ENCODE results near the gene CDKAL1.

CDKAL1 gene

GRCh38 chr6:21075986-21076385 lies 541.7 kb downstream of the CDKAL1 start:
- no peak overlapping the region for H3K9ac ChIP-seq (ENCODE audit: low read length)
- 96% methylated on average over 2 of the region's 2 CpGs for WGBS
- no peaks in the 10 kb centered on the region for H3K36me3 ChIP-seq (ENCODE audit: control insufficient read depth in 1 of 2, insufficient read depth in 2 of 2, low read depth in 1 of 2, low read length in 2 of 2)
- H3K9me3 ChIP-seq (ENCODE audit: control insufficient read depth, low read length), result peaks cover 14% of the 10 kb centered on the region
- H2BK15ac ChIP-seq (ENCODE audit: low read depth, poor library complexity, severe bottlenecking), result no peak overlapping the region
- no peak overlapping the region for H3K14ac ChIP-seq (ENCODE audit: low read length in 2 of 2)
- no peak overlapping the region for H2BK120ac ChIP-seq (ENCODE audit: low read depth, low read length)
- H2AK5ac ChIP-seq (ENCODE audit: low read length, severe bottlenecking), result no peak overlapping the region
- H3K23ac ChIP-seq (ENCODE audit: low read length in 2 of 2), result no peak overlapping the region
- no peak overlapping the region for H3K4me3 ChIP-seq (ENCODE audit: insufficient read depth in 1 of 2, low read depth in 1 of 2, low read length in 2 of 2)
- H3K79me1 ChIP-seq (replicated peaks; ENCODE audit: low read length, poor library complexity, severe bottlenecking), result no peaks in the 10 kb centered on the region
- no peak overlapping the region for H4K8ac ChIP-seq (ENCODE audit: low read length)
- H3K4ac ChIP-seq (ENCODE audit: low read depth in 1 of 2, low read length in 2 of 2), result no peak overlapping the region
- no peak for DNase-seq
- H4K91ac ChIP-seq (ENCODE audit: low read length), result no peak overlapping the region
- no peaks in the 10 kb centered on the region for H3K4me1 ChIP-seq (ENCODE audit: control insufficient read depth, insufficient read depth, low read depth, low read length)
- no peaks in the 10 kb centered on the region for H3K27me3 ChIP-seq (ENCODE audit: control insufficient read depth in 1 of 2, insufficient read depth in 1 of 2, low read length in 2 of 2)
- H3K4me2 ChIP-seq (ENCODE audit: low read length, poor library complexity, severe bottlenecking), result no peak overlapping the region
- H2AFZ ChIP-seq (ENCODE audit: low read depth, low read length), result no peak overlapping the region
- H2BK12ac ChIP-seq (ENCODE audit: low read length in 2 of 2), result no peak overlapping the region
- H2BK5ac ChIP-seq (ENCODE audit: low read depth, low read length, poor library complexity, severe bottlenecking), result no peak overlapping the region
- no peak overlapping the region for H3K27ac ChIP-seq (ENCODE audit: low read length, poor library complexity, severe bottlenecking)
- no peak overlapping the region for H3K18ac ChIP-seq (ENCODE audit: low read depth in 1 of 2, low read length in 2 of 2)

DNA sequence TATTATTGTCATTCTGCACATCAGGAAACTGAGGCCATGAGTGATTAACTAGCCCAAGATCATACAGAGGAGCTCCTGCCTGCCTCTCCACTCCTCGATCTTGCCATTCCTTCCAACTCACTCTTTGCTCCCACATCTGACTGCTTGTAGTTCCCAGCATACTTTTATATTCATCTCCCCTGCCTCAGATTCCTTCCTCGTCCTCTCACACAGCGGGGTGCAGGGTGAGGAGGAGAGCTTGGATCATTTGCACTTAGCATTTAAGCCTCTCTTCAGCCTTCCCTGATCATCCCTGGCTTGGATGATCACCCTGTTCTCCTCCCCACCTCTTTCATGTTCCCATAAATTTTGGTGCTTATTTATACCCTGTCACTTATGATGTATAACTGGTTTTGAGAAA lies 544.2 kb downstream of the CDKAL1 start:
- Histone ChIP-seq H3K36me3 (ENCODE audit: control insufficient read depth in 1 of 2, insufficient read depth in 2 of 2, low read depth in 1 of 2, low read length in 2 of 2) (no peaks in the 10 kb centered on the region), H2BK120ac (ENCODE audit: low read depth, low read length) (no peak overlapping the region), H3K9ac (ENCODE audit: low read length) (no peak overlapping the region), H3K79me1 (replicated peaks; ENCODE audit: low read length, poor library complexity, severe bottlenecking) (no peaks in the 10 kb centered on the region), H2BK5ac (ENCODE audit: low read depth, low read length, poor library complexity, severe bottlenecking) (no peak overlapping the region), H2BK12ac (ENCODE audit: low read length in 2 of 2) (no peak overlapping the region), H3K23ac (ENCODE audit: low read length in 2 of 2) (no peak overlapping the region), H2AK5ac (ENCODE audit: low read length, severe bottlenecking) (no peak overlapping the region), H3K4ac (ENCODE audit: low read depth in 1 of 2, low read length in 2 of 2) (peak overlapping the region in 1 of 2 experiments; percentile 51), H3K18ac (ENCODE audit: low read depth in 1 of 2, low read length in 2 of 2) (no peak overlapping the region), H2AFZ (ENCODE audit: low read depth, low read length) (no peak overlapping the region), H4K91ac (ENCODE audit: low read length) (peak overlapping the region; percentile 68), H3K4me3 (ENCODE audit: insufficient read depth in 1 of 2, low read depth in 1 of 2, low read length in 2 of 2) (no peak overlapping the region), H3K27ac (ENCODE audit: low read length, poor library complexity, severe bottlenecking) (no peak overlapping the region), H3K4me1 (ENCODE audit: control insufficient read depth, insufficient read depth, low read depth, low read length) (no peaks in the 10 kb centered on the region), H3K9me3 (ENCODE audit: control insufficient read depth, low read length) (peaks cover 4% of the 10 kb centered on the region), H4K8ac (ENCODE audit: low read length) (no peak overlapping the region), H3K4me2 (ENCODE audit: low read length, poor library complexity, severe bottlenecking) (no peak overlapping the region), H3K27me3 (ENCODE audit: control insufficient read depth in 1 of 2, insufficient read depth in 1 of 2, low read length in 2 of 2) (no peaks in the 10 kb centered on the region), H3K14ac (ENCODE audit: low read length in 2 of 2) (no peak overlapping the region), H2BK15ac (ENCODE audit: low read depth, poor library complexity, severe bottlenecking) (no peak overlapping the region)
- 96% methylated on average over 3 of the region's 3 CpGs for WGBS
- no peak for DNase-seq

GRCh38 chr6:21079468-21080048 lies 545.3 kb downstream of the CDKAL1 start:
- Histone ChIP-seq H4K8ac (ENCODE audit: low read length) (no peak overlapping the region), H3K23ac (ENCODE audit: low read length in 2 of 2) (no peak overlapping the region), H3K14ac (ENCODE audit: low read length in 2 of 2) (no peak overlapping the region), H3K9me3 (ENCODE audit: control insufficient read depth, low read length) (no peaks in the 10 kb centered on the region), H3K27ac (ENCODE audit: low read length, poor library complexity, severe bottlenecking) (no peak overlapping the region), H4K91ac (ENCODE audit: low read length) (no peak overlapping the region), H3K18ac (ENCODE audit: low read depth in 1 of 2, low read length in 2 of 2) (no peak overlapping the region), H2BK12ac (ENCODE audit: low read length in 2 of 2) (no peak overlapping the region), H2BK15ac (ENCODE audit: low read depth, poor library complexity, severe bottlenecking) (no peak overlapping the region), H2AK5ac (ENCODE audit: low read length, severe bottlenecking) (no peak overlapping the region), H3K79me1 (replicated peaks; ENCODE audit: low read length, poor library complexity, severe bottlenecking) (no peaks in the 10 kb centered on the region), H3K4ac (ENCODE audit: low read depth in 1 of 2, low read length in 2 of 2) (no peak overlapping the region), H2BK120ac (ENCODE audit: low read depth, low read length) (no peak overlapping the region), H3K4me1 (ENCODE audit: control insufficient read depth, insufficient read depth, low read depth, low read length) (no peaks in the 10 kb centered on the region), H3K4me2 (ENCODE audit: low read length, poor library complexity, severe bottlenecking) (no peak overlapping the region), H2BK5ac (ENCODE audit: low read depth, low read length, poor library complexity, severe bottlenecking) (no peak overlapping the region), H3K4me3 (ENCODE audit: insufficient read depth in 1 of 2, low read depth in 1 of 2, low read length in 2 of 2) (no peak overlapping the region), H2AFZ (ENCODE audit: low read depth, low read length) (no peak overlapping the region), H3K36me3 (ENCODE audit: control insufficient read depth in 1 of 2, insufficient read depth in 2 of 2, low read depth in 1 of 2, low read length in 2 of 2) (no peaks in the 10 kb centered on the region), H3K9ac (ENCODE audit: low read length) (no peak overlapping the region), H3K27me3 (ENCODE audit: control insufficient read depth in 1 of 2, insufficient read depth in 1 of 2, low read length in 2 of 2) (no peaks in the 10 kb centered on the region)
- 7% methylated on average over 1 of the region's 2 CpGs for WGBS
- peak; percentile 26 for DNase-seq

DNA sequence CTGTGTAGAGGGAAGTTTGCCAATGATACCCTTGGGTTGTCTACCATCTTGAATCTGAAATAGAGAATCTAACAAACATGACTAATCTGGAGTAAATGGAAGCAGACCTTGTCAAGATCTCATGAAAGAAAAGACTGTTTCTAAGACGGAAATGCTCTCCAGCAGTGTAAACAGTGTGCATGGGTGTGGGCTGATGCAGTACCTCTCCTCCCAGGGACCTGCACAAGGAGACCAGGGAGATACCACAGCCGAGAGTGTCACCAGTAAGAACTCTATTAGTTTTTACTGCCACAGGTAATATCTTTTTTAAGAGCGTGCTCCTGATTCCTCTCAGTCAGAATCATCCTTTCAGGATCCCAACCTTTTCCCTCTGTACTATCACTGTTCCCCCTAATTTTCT lies 546.0 kb downstream of the CDKAL1 start:
- Histone ChIP-seq H2AFZ (ENCODE audit: low read depth, low read length) (no peak overlapping the region), H2BK15ac (ENCODE audit: low read depth, poor library complexity, severe bottlenecking) (no peak overlapping the region), H2AK5ac (ENCODE audit: low read length, severe bottlenecking) (no peak overlapping the region), H3K9ac (ENCODE audit: low read length) (no peak overlapping the region), H3K14ac (ENCODE audit: low read length in 2 of 2) (no peak overlapping the region), H3K23ac (ENCODE audit: low read length in 2 of 2) (no peak overlapping the region), H3K4me1 (ENCODE audit: control insufficient read depth, insufficient read depth, low read depth, low read length) (no peaks in the 10 kb centered on the region), H3K4me3 (ENCODE audit: insufficient read depth in 1 of 2, low read depth in 1 of 2, low read length in 2 of 2) (no peak overlapping the region), H3K36me3 (ENCODE audit: control insufficient read depth in 1 of 2, insufficient read depth in 2 of 2, low read depth in 1 of 2, low read length in 2 of 2) (no peaks in the 10 kb centered on the region), H4K91ac (ENCODE audit: low read length) (no peak overlapping the region), H2BK120ac (ENCODE audit: low read depth, low read length) (no peak overlapping the region), H3K18ac (ENCODE audit: low read depth in 1 of 2, low read length in 2 of 2) (no peak overlapping the region), H2BK12ac (ENCODE audit: low read length in 2 of 2) (no peak overlapping the region), H3K4ac (ENCODE audit: low read depth in 1 of 2, low read length in 2 of 2) (no peak overlapping the region), H2BK5ac (ENCODE audit: low read depth, low read length, poor library complexity, severe bottlenecking) (no peak overlapping the region), H3K79me1 (replicated peaks; ENCODE audit: low read length, poor library complexity, severe bottlenecking) (no peaks in the 10 kb centered on the region), H3K4me2 (ENCODE audit: low read length, poor library complexity, severe bottlenecking) (no peak overlapping the region), H3K9me3 (ENCODE audit: control insufficient read depth, low read length) (no peaks in the 10 kb centered on the region), H3K27me3 (ENCODE audit: control insufficient read depth in 1 of 2, insufficient read depth in 1 of 2, low read length in 2 of 2) (no peaks in the 10 kb centered on the region), H3K27ac (ENCODE audit: low read length, poor library complexity, severe bottlenecking) (no peak overlapping the region), H4K8ac (ENCODE audit: low read length) (no peak overlapping the region)
- no peak for DNase-seq
- WGBS, result 83% methylated on average over 3 of the region's 3 CpGs

Measured in mesenchymal stem cell (in vitro differentiated cells and primary cell).